H1 (cell line): ENCODE measurements around the gene EIF3B. TPM values are rescaled to one million over a fixed set of nuclear protein-coding genes. Genes with fewer than 3 reads are reported as not detected.
A peak's percentile ranks its signal among the peaks of the same experiment; 100 is the strongest.

ENCODE experiments used
- CHD2 ChIP-seq: IDR thresholded peaks from 2 replicates; pipeline ENCODE4 v1.6.1; 2012; ENCODE audit warnings: low read length, improper control_type of control experiment
- CTBP2 ChIP-seq: IDR thresholded peaks from 2 replicates; pipeline ENCODE4 v1.7.0; 2011; ENCODE audit warnings: borderline replicate concordance, mild to moderate bottlenecking, moderate library complexity, mixed read lengths, low read length; ENCODE audit not compliant: insufficient read depth, insufficient read length
- FOSL1 ChIP-seq: IDR thresholded peaks from 2 replicates; pipeline ENCODE4 v1.6.1; 2011; ENCODE audit warnings: mild to moderate bottlenecking, low read depth, low read length, moderate library complexity; ENCODE audit not compliant: insufficient read depth
- GABPA ChIP-seq: IDR thresholded peaks from 2 replicates; pipeline ENCODE4 v1.6.1; 2011; ENCODE audit warnings: mild to moderate bottlenecking, low read length, moderate library complexity, borderline replicate concordance; ENCODE audit not compliant: insufficient read depth
- GTF2F1 ChIP-seq: IDR thresholded peaks from 2 replicates; pipeline ENCODE4 v1.6.1; 2012; ENCODE audit warnings: low read depth, low read length, improper control_type of control experiment, borderline replicate concordance
- HDAC2 ChIP-seq, 2 experiments: fragments of 300-600 bp in 1 of 2; sonication (generic) in 1 of 2; IDR thresholded peaks; 2 replicates each; pipeline ENCODE4 v1.6.1; 2011 to 2012; ENCODE audit warnings: low read depth in 2 of 2, low read length in 2 of 2, mild to moderate bottlenecking in 2 of 2, moderate library complexity in 2 of 2, borderline replicate concordance in 1 of 2, inconsistent platforms in 1 of 2
- JUN ChIP-seq: IDR thresholded peaks from 2 replicates; pipeline ENCODE4 v1.6.1; 2011; ENCODE audit warnings: low read depth, mild to moderate bottlenecking, improper control_type of control experiment, low read length
- KDM4A ChIP-seq: IDR thresholded peaks from one replicate; pipeline ENCODE4 v1.7.1; 2012; ENCODE audit warnings: low read depth, mild to moderate bottlenecking, moderate library complexity, low read length, inconsistent platforms; ENCODE audit not compliant: severe bottlenecking
- MAX ChIP-seq: IDR thresholded peaks from 2 replicates; pipeline ENCODE4 v1.6.1; 2012; ENCODE audit warnings: inconsistent platforms
- NANOG ChIP-seq: IDR thresholded peaks from 2 replicates; pipeline ENCODE4 v1.6.1; 2011; ENCODE audit warnings: low read length, low read depth, mild to moderate bottlenecking, inconsistent platforms; ENCODE audit not compliant: insufficient read depth, poor library complexity, severe bottlenecking
- SAP30 ChIP-seq: fragments of 300-600 bp; sonication (generic); IDR thresholded peaks from 2 replicates; pipeline ENCODE4 v1.7.1; 2012; ENCODE audit warnings: low read length, moderate library complexity, mild to moderate bottlenecking, inconsistent platforms; ENCODE audit not compliant: insufficient read depth, insufficient replicate concordance
- SIN3A ChIP-seq, 2 experiments: IDR thresholded peaks in 1 of 2; conservative IDR thresholded peaks in 1 of 2; 2 replicates each; pipeline ENCODE4 v1.6.1; 2011 to 2012; ENCODE audit warnings: low read length in 2 of 2, improper control_type of control experiment in 1 of 2, low read depth in 1 of 2, mild to moderate bottlenecking in 1 of 2
- SIX5 ChIP-seq: IDR thresholded peaks from 2 replicates; pipeline ENCODE4 v1.6.1; 2011; ENCODE audit warnings: mild to moderate bottlenecking, low read depth, low read length
- SP1 ChIP-seq: IDR thresholded peaks from 2 replicates; pipeline ENCODE4 v1.6.1; 2011; ENCODE audit warnings: low read depth, low read length
- SRF ChIP-seq: IDR thresholded peaks from 2 replicates; pipeline ENCODE4 v1.6.1; 2011; ENCODE audit warnings: mild to moderate bottlenecking, low read depth, low read length, moderate library complexity
- TAF1 ChIP-seq: IDR thresholded peaks from 2 replicates; pipeline ENCODE4 v1.6.1; 2011; ENCODE audit warnings: mild to moderate bottlenecking, low read depth, low read length
- TAF7 ChIP-seq: optimal IDR thresholded peaks from 2 replicates; pipeline ENCODE3; 2011; ENCODE audit warnings: low read depth, mild to moderate bottlenecking, inconsistent platforms, low read length, moderate library complexity, borderline replicate concordance
- TBP ChIP-seq: IDR thresholded peaks from 2 replicates; pipeline ENCODE4 v1.6.1; 2011; ENCODE audit warnings: low read depth, low read length, improper control_type of control experiment
- TCF12 ChIP-seq: IDR thresholded peaks from 2 replicates; pipeline ENCODE4 v1.6.1; 2011; ENCODE audit warnings: low read depth, mild to moderate bottlenecking, low read length
- TEAD4 ChIP-seq: IDR thresholded peaks from 2 replicates; pipeline ENCODE4 v1.6.1; 2012; ENCODE audit warnings: low read depth, low read length, inconsistent platforms, mixed read lengths
- USF2 ChIP-seq: IDR thresholded peaks from 2 replicates; pipeline ENCODE4 v1.6.1; 2011; ENCODE audit warnings: low read length, improper control_type of control experiment
- ZNF274 ChIP-seq: IDR thresholded peaks from 2 replicates; pipeline ENCODE4 v1.7.0; 2012; ENCODE audit warnings: low read length, borderline replicate concordance; ENCODE audit errors: extremely low read depth
- polyA plus RNA-seq, 7 experiments: library from polyadenylated mRNA; depleted of rRNA in 3 of 7; stranded (reverse) in 5 of 7; unstranded in 2 of 7; fragments of >200 nt in 5 of 7; fragments of 200-250 nt in 2 of 7; gene quantifications; 1 replicate in 5 of 7; 2 replicates in 1 of 7; 4 replicates in 1 of 7; pipeline versions ENCODE4 v1.2.1 to v1.2.3, GENCODE V29; 2011 to 2013; ENCODE audit warnings: missing spikeins in 2 of 7, mixed read lengths in 2 of 7
- total RNA-seq: library from RNA; stranded (reverse); fragmentation: NEBNext Ultra II Directional; extraction: Animal tissue kit (Norgen Biotek cat#: 25700); gene quantifications from 2 replicates; pipeline ENCODE4 v1.2.1, GENCODE V29; 2021

EIF3B gene
- total and polyA plus RNA-seq, 2 of the 8 experiments (the other 6 are each of a cell fraction or from before 2014, with no cell fraction given): 167 to 316 TPM

- TF ChIP-seq KDM4A (peak; percentile 48), USF2 (no peak), TCF12 (no peak), SIN3A (conservative IDR thresholded peaks at IDR 0.05 in 1 of 2, IDR thresholded peaks at IDR 0.05 in 1 of 2; ENCODE audit: low read depth in 1 of 2, low read length in 2 of 2) (peak in 1 of 2 experiments; percentile 40; a peak in 1 of 4 replicates), NANOG (no peak), ZNF274 (no peak), HDAC2 (IDR thresholded peaks at IDR 0.05; ENCODE audit: borderline replicate concordance in 1 of 2, low read depth in 2 of 2, low read length in 2 of 2) (peak in 1 of 2 experiments; percentile 100; a peak in 2 of 4 replicates), CTBP2 (no peak), SP1 (peak; percentile 52; the same call in 1 of the 2 replicates), TBP (no peak; the same call in 1 of the 2 replicates), JUN (no peak), GABPA (no peak), TAF7 (no peak), SIX5 (no peak), SRF (no peak), CHD2 (peak; percentile 76), GTF2F1 (no peak), MAX (peak; percentile 89), TAF1 (peak; percentile 61; the same call in 1 of the 2 replicates), SAP30 (no peak), TEAD4 (no peak), FOSL1 (no peak)
These were observed 48.5 kb downstream of the EIF3B start, which contains the start of gene CHST12 (continued) for GRCh38 chr7:2403014-2403717.
